Cardiac muscle cell (in vitro differentiated cells and primary cell): ENCODE results near the gene CXCR1. TPM values are rescaled to one million over a fixed set of nuclear protein-coding genes. Genes with fewer than 3 reads are reported as not detected.

Experiments
- DNase-seq, 2 donors: peaks; one replicate each; pipeline versions ENCODE4 v3.0.0 to v3.0.0-alpha.2; 2010 to 2017; ENCODE audit warnings: low read depth in 1 of 2, low spot score in 1 of 2
- H3K27ac ChIP-seq: fragments of 200-600 bp; sonication (generic); 2 replicates; pipeline ENCODE4 v1.5.1; 2016
- H3K27me3 ChIP-seq: fragments of 200-600 bp; sonication (generic); 2 replicates; pipeline ENCODE4 v1.6.0; 2016; ENCODE audit warnings: control low read depth
- H3K36me3 ChIP-seq: fragments of 200-600 bp; sonication (generic); 2 replicates; pipeline ENCODE4 v1.5.1; 2016; ENCODE audit warnings: control low read depth
- H3K4me1 ChIP-seq: fragments of 200-600 bp; sonication (generic); 2 replicates; pipeline ENCODE4 v1.8.1; 2017; ENCODE audit warnings: low read depth, mild to moderate bottlenecking, mixed run types
- H3K4me3 ChIP-seq: fragments of 200-600 bp; sonication (generic); 2 replicates; pipeline ENCODE4 v1.5.1; 2016; ENCODE audit warnings: mild to moderate bottlenecking
- H3K9me3 ChIP-seq: fragments of 200-600 bp; sonication (generic); 2 replicates; pipeline ENCODE4 v1.5.1; 2017; ENCODE audit warnings: low read depth, mild to moderate bottlenecking, control low read depth
- polyA plus RNA-seq: library from polyadenylated mRNA; unstranded; fragments of >200 nt; fragmentation: Nextera tagmentation; extraction: Ambion mirVana; gene quantifications from 2 replicates; pipeline ENCODE4 v1.2.1, GENCODE V29; 2016
- total RNA-seq: library from RNA; depleted of rRNA; stranded (reverse); fragments of >200 nt; gene quantifications from 2 replicates; pipeline ENCODE4 v1.2.3, GENCODE V29; 2016
- TF ChIP-seq, protein P1 (sequence below): IDR thresholded peaks from 2 replicates; pipeline ENCODE4 v1.5.1; 2012; ENCODE audit warnings: low read depth, mild to moderate bottlenecking, low read length

CXCR1 gene
- total and polyA plus RNA-seq, 2 experiments from 2014 or later: not detected

DNA sequence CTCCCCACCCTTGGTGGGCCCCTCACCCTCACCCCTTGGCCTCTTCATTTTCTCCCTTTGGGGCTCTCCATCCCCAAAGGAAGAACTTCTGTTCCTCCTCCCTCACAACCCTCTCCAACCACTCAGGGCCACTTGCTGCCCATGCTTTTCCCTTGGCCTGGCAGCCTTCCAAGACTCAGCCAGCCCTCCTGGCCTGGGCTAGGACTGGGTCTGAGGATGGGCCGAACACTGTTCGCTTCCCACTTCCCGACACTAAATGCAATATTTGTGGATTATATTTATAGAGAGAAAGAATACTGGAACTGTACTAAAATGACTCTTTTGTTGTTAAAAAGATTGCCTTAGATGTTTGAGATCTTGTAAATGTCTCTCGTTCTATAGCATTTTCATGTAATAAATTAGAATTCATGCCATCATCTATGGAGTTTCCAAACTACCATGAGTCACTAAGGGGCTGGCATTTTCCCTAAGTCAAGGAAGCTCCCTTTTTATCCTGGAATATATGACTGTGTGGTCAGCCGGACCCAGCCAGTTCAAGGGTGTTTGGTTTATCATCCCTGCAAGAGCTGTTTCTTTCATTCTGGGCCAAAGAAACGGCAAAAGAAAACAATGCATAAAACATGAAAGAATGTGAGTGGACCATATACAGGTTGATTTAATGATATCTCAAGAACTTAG lies 37.2 kb downstream of the CXCR1 start:
- TF ChIP-seq, protein P1, sequence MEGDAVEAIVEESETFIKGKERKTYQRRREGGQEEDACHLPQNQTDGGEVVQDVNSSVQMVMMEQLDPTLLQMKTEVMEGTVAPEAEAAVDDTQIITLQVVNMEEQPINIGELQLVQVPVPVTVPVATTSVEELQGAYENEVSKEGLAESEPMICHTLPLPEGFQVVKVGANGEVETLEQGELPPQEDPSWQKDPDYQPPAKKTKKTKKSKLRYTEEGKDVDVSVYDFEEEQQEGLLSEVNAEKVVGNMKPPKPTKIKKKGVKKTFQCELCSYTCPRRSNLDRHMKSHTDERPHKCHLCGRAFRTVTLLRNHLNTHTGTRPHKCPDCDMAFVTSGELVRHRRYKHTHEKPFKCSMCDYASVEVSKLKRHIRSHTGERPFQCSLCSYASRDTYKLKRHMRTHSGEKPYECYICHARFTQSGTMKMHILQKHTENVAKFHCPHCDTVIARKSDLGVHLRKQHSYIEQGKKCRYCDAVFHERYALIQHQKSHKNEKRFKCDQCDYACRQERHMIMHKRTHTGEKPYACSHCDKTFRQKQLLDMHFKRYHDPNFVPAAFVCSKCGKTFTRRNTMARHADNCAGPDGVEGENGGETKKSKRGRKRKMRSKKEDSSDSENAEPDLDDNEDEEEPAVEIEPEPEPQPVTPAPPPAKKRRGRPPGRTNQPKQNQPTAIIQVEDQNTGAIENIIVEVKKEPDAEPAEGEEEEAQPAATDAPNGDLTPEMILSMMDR: no peak
- no peaks in the 10 kb centered on the region for H3K9me3 ChIP-seq
- H3K27me3 ChIP-seq: no peaks in the 10 kb centered on the region
- no peak overlapping the region for H3K4me3 ChIP-seq
- DNase-seq: peak; percentile 23 to 24
- H3K4me1 ChIP-seq: peaks cover 4% of the 10 kb centered on the region
- no peak overlapping the region for H3K27ac ChIP-seq
- H3K36me3 ChIP-seq: no peaks in the 10 kb centered on the region

DNA sequence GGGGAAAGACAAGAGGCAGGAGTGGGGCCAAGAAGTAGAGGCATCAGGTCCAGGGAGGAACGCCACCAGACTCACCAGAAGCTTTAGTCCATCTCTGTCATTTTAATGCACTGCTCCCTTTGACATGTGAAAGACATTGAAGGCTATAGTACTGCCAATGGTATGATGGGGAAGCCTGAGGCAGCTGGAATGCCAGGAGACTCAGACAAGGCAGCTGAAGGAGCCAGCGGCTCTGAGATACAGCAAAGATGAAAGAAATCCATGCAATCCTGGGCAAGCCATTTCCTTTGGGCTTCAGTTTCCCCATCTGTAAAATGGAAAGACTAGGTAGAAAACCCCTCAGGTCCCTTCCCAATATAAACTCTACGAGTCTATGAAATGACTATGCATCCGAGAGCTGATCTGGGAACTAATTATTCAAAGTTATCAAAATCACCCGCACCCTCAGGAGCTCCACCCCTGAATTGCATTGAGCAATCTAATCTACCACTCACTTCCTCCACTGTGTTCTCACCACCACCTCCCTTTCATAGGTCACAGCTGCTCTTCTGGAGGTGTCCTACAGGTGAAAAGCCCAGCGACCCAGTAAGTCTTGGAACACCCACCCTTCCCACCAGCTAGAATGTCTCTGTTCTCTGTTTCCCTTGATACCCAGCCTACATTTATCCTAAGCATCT lies 37.8 kb downstream of the CXCR1 start:
- Histone ChIP-seq H3K9me3 (no peaks in the 10 kb centered on the region), H3K27ac (no peak overlapping the region), H3K4me1 (peaks cover 4% of the 10 kb centered on the region), H3K36me3 (no peaks in the 10 kb centered on the region), H3K27me3 (no peaks in the 10 kb centered on the region), H3K4me3 (no peak overlapping the region)
- no peak for DNase-seq
- TF ChIP-seq, protein P1: no peak

- Histone ChIP-seq H3K4me1 (peaks cover 4% of the 10 kb centered on the region), H3K36me3 (no peaks in the 10 kb centered on the region), H3K9me3 (no peaks in the 10 kb centered on the region), H3K27me3 (no peaks in the 10 kb centered on the region), H3K4me3 (no peak overlapping the region), H3K27ac (no peak overlapping the region)
- TF ChIP-seq, protein P1: no peak
- no peak for DNase-seq
These were observed 38.8 kb downstream of the CXCR1 start for GRCh38 chr2:218127929-218128455.

- Histone ChIP-seq H3K4me1 (peaks cover 4% of the 10 kb centered on the region), H3K36me3 (no peaks in the 10 kb centered on the region), H3K4me3 (no peak within 1 kb of the TSS), H3K27ac (no peak within 1 kb of the TSS), H3K9me3 (no peaks in the 10 kb centered on the region), H3K27me3 (no peaks in the 10 kb centered on the region)
- DNase-seq: peak in 1 of 2 donors; percentile 15
- TF ChIP-seq, protein P1: peak; percentile 14
These were observed 41.1 kb downstream of the CXCR1 start, which contains the start of gene CXCR2 for GRCh38 chr2:218125626-218126080. Gene CXCR2, plus strand, starts transcription at chr2:218126028. Its CDS starts 8,774 bp downstream, at chr2:218134802.

GRCh38 chr2:218125095-218125494 lies 41.7 kb downstream of the CXCR1 start:
- TF ChIP-seq, protein P1: no peak
- H3K9me3 ChIP-seq: no peaks in the 10 kb centered on the region
- H3K4me3 ChIP-seq: no peak overlapping the region
- H3K27me3 ChIP-seq: no peaks in the 10 kb centered on the region
- no peaks in the 10 kb centered on the region for H3K36me3 ChIP-seq
- no peak overlapping the region for H3K27ac ChIP-seq
- H3K4me1 ChIP-seq: peaks cover 4% of the 10 kb centered on the region
- peak in 1 of 2 donors; percentile 37 for DNase-seq
